Coronary artery (tissue), 2 donors: ENCODE data around the gene ARID3C.

ENCODE experiments used
- DNase-seq: peaks from one replicate; pipeline ENCODE4 v3.0.0-alpha.2; 2017; ENCODE audit warnings: low spot score
- H3K27ac ChIP-seq, 2 donors: fragments of 200-600 bp; sonication (generic); one replicate each; pipeline ENCODE4 v1.5.1; 2016 to 2019
- H3K4me3 ChIP-seq: fragments of 200-600 bp; sonication (generic); 2 replicates; pipeline ENCODE4 v1.5.1; 2016; ENCODE audit warnings: mild to moderate bottlenecking, moderate library complexity
- CTCF ChIP-seq: fragments of 200-600 bp; sonication (generic); IDR thresholded peaks from one replicate; pipeline ENCODE4 v1.5.1; 2019; ENCODE audit warnings: antibody characterized with exemption

ARID3C gene

GRCh38 chr9:34651876-34652601, 23.2 kb upstream of the ARID3C start, which contains the start of gene IL11RA:
Gene IL11RA, plus strand, starts transcription at chr9:34652185. Its CDS starts 3,033 bp downstream, at chr9:34655218.
- peak within 1 kb of the TSS; percentile 87 to 91 for H3K27ac ChIP-seq
- no peak for TF ChIP-seq CTCF
- peak; percentile 94 for DNase-seq
- peak within 1 kb of the TSS; percentile 74 for H3K4me3 ChIP-seq

- DNase-seq: no peak
- Histone ChIP-seq H3K4me3 (peak overlapping the region; percentile 74), H3K27ac (peak overlapping the region; percentile 87 to 91)
- no peak for TF ChIP-seq CTCF
Measured at GRCh38 chr9:34651321-34651720, 22.5 kb upstream of the ARID3C start.

GRCh38 chr9:34650816-34651215, 21.9 kb upstream of the ARID3C start:
- peak overlapping the region; percentile 87 to 91 for H3K27ac ChIP-seq
- DNase-seq: no peak
- TF ChIP-seq CTCF: no peak
- no peak overlapping the region for H3K4me3 ChIP-seq

- DNase-seq: no peak
- TF ChIP-seq CTCF: no peak
- peak overlapping the region in 1 of 2 donors; percentile 91 for H3K27ac ChIP-seq
- no peak overlapping the region for H3K4me3 ChIP-seq
Measured at GRCh38 chr9:34648673-34649072, 19.8 kb upstream of the ARID3C start.

GRCh38 chr9:34647651-34648050, 18.8 kb upstream of the ARID3C start:
- peak overlapping the region in 1 of 2 donors; percentile 91 for H3K27ac ChIP-seq
- H3K4me3 ChIP-seq: peak overlapping the region; percentile 83
- DNase-seq: no peak
- no peak for TF ChIP-seq CTCF

GRCh38 chr9:34647084-34647403, 18.2 kb upstream of the ARID3C start:
- H3K4me3 ChIP-seq: peak overlapping the region; percentile 83
- no peak for DNase-seq
- H3K27ac ChIP-seq: peak overlapping the region; percentile 78 to 91
- TF ChIP-seq CTCF: no peak
